Measurements from ENCODE around the gene SMTNL2.

Gene SMTNL2

DNA sequence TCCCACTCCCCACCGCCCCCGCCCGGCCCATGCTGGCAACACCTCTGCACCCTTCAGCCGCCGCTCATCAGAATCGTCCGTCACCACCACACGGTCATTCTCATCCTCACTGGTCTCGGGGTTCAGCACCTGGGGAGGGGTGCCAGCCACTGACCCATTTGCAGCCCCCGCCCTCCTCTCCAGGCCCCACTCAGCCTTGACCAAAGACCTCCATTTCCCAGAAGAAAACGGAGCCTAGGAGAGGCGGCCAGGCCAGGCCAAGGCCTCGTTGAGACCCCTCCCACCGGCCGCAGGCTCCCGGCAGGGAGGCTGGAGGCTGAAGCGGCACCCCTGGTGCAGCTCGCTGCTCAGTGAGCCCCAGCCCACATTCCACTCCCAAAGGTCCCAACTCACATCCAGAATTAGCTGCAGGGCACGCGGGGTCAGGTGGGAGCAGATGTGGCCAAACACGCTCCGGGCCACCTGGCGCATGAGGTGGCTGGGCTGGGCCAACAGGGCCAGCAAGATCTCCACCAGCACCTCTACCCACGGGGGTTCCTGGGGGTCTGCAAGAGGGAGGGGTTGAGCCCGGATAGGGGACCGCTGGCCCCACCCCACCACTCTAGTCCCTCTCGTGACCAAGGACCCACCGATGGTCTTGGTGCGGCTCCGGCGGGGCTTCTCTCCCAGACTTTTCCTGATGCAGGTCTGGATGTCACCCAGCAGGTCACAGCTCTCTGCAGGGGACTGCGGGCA, 38.9 kb upstream of the SMTNL2 start:
- DNase-seq, result no peak

DNA sequence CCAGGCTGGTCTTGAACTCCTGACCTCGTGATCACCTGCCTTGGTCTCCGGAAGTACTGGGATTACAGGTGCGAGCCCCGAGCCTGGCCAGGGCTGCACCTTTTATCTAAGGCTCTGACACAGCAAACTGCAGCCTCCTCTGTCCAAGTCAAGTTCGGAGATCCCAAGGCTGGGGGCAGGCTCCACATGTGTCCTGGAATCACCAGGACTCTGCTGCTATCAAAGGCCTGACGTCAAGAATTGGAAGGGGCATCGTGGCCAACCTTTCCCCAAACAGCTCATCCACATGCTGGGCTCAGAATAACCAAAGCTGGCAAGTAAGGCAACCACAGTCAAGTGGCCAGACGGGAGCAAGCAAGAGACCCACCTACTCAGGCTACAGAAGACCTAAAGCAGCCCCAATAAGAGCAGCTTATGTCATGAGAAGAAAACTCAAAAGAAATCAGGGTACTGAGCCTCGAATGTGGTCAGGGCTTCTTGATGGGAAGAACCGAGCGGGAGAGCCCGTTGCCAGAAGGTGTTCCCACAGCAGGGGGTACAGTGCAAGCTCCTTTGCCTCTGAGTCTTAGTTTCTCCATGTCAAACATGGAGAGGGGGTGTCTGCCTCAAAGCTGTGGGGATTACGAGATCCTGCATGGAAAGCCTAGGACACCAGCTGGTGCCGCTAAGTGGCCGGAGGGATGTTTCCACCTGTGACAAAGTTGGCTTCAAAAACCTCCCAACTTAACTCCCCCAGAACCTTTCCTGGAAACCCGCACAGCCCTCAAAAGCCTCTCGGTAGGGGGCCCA, 37.0 kb upstream of the SMTNL2 start:
- no peak for DNase-seq

DNA sequence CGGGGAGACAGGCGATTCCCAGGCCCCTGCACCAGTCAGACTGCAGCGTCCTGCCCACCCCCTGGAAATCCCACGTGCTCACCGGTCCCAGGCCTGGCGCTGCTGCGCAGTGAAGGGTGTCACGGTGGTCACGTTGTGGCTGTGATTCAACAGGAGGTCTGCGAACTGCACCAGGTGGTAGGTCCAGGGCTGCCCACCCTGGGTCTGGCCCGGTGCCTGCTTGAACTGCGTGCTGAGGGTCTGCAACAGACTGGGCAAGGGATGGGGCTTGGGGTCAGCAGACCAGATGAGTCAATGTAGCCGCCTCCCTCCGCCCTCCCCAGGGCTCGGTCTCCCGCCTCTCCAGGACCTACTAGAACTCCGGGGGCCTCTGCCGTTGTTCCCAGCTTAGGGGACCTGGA, 36.3 kb upstream of the SMTNL2 start:
- DNase-seq, result no peak

- no peak for DNase-seq
These were observed 35.4 kb upstream of the SMTNL2 start for GRCh38 chr17:4548721-4549531.

DNA sequence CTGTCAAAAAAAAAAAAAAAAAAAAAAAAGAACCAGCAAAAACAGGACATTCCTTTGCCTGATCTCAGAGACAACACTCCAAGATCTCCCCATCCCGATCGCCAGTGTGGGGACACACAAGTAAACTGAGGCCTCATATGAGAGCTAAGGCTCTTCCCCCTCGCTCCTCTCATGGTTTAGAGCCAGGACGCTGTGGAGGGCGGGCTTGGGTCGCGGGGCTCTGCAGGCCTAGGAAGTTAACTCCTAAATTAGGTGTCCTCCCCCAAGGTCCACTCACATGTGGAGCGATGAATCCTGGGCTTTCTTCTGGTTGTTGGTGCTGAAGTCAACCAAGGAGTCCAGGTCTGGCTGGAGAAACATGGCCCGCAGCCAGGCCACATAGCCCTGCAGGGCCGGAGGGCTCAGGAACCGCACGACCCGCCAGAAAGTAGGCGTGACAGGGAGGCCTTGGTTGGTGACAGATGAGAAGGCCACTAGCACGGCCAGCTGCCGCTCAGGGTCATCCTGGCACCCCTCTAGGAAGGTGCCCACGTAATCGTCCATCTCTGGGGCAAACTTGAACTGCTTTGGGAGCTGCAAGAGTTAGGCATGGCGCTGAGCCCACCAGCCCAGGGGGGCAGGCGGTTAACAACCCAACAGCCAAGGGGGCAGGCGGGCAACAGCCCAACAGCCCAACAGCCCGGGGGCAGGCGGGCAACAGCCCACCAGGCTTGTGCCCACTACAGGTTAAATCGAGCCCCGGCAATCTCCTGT, 34.4 kb upstream of the SMTNL2 start:
- DNase-seq, result no peak

DNA sequence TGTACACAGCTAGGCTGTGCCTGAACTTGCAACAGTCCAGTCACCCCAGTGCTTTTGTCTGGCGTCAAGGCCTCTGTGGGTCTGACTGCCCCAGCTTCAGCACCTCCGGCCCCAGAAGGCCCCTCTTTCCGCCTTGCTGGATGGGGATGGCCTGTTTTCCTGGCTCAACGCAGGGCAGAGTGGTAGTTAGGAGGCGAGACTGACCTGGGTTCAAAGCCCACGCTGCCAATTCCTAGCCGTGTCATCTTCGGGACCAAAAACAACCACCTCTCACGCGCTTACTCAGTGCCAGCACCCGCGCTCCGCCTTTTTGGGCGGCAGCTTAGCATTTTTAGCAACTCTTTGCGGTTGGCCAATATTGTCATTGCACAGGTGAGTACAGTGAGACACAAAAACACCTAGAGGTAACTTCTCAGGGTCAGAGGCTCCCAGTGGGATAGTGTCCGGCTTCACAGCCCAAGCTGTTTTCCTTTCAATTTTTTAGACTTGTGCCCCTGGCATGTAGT, 33.7 kb upstream of the SMTNL2 start:
- no peak for DNase-seq

- DNase-seq, result no peak
These were observed 33.2 kb upstream of the SMTNL2 start for GRCh38 chr17:4551141-4551540.

- DNase-seq, result no peak
These were observed 32.4 kb upstream of the SMTNL2 start for GRCh38 chr17:4551796-4552525.

- DNase-seq, result no peak
These were observed 30.7 kb upstream of the SMTNL2 start for GRCh38 chr17:4553669-4554068.

GRCh38 chr17:4554441-4554996, 29.8 kb upstream of the SMTNL2 start:
- no peak for DNase-seq

DNA sequence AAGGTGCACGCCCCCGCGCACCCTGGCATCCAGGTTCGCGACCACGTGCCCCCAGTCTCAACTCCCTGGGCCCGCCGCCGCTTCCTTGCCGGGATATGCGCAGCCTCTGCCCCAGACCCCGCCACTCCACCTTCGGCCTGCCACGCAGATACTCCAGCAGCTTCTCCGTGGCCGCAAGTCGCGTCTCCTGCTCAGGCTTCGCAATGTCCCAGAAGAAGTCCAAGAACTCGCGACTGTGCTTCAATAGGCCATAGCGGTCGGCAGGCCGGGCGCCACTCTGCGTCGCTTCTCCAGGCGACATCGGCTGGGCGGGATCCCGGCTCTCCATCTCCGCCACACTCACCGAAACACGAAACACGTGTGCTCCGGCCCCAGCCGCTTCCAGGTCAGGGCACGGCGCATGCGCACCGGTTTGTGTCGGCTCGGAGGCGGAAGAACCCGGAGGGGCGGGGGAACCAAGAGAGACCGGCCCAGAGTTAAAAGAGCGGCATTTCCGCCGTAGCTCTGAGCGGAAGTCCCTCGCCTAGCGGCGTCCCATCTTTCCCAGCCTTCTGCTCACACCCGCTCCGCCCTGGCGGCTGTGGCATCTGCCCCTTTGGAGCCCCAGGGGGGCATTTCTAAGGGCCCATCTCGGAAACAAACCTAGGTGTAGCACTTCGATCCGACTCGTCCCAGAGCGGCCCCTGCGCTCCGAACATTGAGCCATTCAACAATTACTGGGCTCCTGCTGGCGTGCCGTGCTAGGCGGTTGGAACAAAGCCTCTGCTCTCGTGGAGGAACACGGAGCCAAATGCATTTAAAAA, 29.1 kb upstream of the SMTNL2 start, which contains the start of gene MYBBP1A:
MYBBP1A (minus strand) TSS at position 388 of the 803 bp plus-strand sequence; CDS start at position 328, 60 bp downstream.
- peak; percentile 95 for DNase-seq

GRCh38 chr17:4555873-4556759, 28.2 kb upstream of the SMTNL2 start:
- DNase-seq, result no peak

GRCh38 chr17:4556996-4557395, 27.3 kb upstream of the SMTNL2 start:
- DNase-seq, result no peak

DNA sequence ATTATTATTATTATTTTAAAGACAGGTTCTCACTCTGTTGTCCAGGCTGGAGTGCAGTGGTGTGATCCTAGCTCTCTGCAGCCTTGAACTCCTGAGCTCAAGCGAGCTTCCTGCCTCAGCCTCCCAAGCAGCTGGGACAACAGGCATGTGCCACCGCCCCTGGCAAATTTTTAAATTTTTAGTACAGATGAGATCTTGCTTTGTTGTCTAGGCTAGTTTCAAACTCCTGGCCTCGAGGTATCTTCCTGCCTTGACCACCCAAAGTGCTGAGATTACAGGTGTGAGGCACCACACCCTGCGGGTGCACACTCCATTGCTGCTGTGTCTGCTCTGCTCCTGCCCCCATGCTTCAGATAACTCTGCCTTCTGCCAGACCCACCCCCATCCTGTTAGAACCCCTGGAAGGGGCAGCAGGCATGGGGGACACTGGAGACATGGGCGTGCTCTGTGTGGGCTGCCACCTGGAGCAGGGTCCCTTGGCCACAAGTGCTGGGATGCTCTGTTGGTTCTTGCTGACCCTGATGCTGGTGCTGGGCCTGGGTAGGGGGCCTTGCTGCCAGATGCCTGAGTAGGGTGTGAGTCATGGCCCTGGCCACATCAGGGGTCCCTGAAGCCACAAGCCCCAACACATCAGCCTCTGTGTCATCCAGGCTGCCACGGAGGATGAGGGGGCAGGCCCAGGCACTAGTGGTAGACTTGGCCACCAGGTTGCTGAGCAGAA, 26.5 kb upstream of the SMTNL2 start:
- no peak for DNase-seq

DNA sequence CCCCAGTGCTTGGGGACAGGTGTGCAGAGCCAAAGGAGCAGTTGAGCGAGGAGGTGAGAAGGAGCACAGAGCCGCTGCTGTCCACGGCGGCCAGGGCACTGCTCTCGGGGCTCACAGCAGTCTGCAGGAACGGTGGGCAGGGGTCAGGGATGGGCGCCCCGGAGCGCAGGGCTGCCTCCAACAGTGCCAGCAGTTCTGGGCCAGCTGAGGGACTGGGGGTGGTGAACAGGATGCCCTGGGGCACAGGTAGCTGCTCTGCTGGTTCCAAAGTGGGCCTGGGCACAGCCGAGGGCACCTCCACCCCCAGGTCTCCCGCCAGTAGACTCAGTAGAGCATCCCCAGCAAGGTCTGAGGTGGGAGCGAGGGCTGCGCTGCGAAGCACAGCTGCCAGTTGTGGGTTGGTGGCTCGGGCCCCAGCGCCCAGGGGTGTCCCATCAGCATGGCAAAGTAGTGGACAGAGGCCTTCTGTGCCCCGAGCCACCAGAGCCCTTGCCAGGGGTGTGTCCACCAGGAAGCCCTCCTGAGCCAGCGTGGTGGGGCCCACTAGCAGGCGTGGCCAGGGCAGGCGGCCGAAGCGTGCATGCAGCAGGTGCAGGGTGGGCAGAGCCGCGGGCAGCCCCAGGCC, 25.9 kb upstream of the SMTNL2 start:
- no peak for DNase-seq

DNA sequence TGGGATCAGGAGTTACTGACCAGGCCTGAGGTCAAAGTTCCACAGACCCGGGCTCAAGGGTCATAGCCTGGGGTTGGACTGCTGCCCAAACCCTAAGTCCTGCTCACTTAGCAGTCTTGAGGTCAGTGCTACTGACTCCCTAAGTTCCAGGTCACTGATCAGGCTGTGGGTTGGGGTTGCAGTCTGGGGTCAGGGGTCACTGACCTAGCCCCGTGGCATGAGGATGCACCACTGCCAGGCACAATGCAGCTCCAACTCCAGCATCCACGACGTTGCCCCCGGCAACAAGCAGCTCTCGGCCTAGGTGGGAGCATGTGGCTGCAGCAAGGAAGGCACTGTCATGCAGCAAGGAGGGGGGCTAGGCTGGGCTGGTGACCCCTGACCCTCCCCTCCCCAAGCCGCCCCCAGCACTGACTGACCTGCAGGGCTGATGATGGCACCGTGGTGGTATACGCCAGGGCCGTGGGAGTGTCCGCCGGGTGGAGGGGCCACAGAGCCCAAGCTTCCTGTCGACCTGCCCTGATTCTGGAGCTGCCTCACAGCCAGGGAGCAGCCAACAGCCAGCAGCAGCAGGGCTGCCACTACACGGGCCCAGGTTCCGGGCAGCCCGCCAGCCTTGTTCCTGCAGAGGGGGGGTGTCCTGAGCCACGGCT, 25.1 kb upstream of the SMTNL2 start:
- no peak for DNase-seq

- no peak for DNase-seq
These were observed 24.4 kb upstream of the SMTNL2 start for GRCh38 chr17:4559966-4560365.

DNA sequence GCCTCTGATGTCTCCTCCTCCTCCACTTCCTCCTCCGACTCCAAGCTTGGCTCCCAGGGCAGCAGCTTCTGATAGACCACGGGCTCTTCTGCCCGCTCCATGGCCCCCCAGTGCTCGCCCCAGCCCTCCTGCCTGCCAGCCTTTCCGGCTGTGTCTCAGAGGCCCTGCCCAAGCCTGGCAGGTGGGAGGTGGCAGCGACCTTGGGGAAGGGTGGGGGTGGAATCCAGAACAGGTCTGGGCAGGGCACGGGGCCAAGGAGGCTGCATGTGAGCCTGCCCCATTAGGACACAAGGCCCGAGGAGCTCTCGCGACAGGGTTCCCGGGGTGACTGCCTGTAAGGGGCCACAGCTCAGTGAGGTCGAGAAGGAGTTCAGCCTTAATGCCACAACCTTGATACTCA, 23.9 kb upstream of the SMTNL2 start, which contains the start of gene GGT6:
GGT6 (minus strand) TSS at position 157 of the 400 bp plus-strand sequence; CDS start at position 101, 56 bp downstream.
- no peak for DNase-seq

All from amniotic stem cell (primary cell).